GM18868 (cell line): ENCODE data around the gene NARF.
"Not testable (repeated sequence)": the region's sequence is repeated elsewhere in the genome, so short reads cannot be mapped to it uniquely, and the experiment has no call there.

Experiments
- ATAC-seq: cut with Tn5 transposase; IDR thresholded peaks from one replicate; pipeline ENCODE4 v1.9.1; 2021; ENCODE audit warnings: mild to moderate bottlenecking, moderate library complexity; ENCODE audit not compliant: unreplicated experiment

The NARF gene

GRCh38 chr17:82458179-82458884 is at the start of gene NARF:
Gene NARF (plus strand): TSS chr17:82458741. CDS start chr17:82458804, 63 bp downstream.
- peak; percentile 93 for ATAC-seq

GRCh38 chr17:82408938-82409318 is 49.6 kb upstream of the NARF start:
- no peak for ATAC-seq

GRCh38 chr17:82410014-82410716 is 48.4 kb upstream of the NARF start:
- no peak for ATAC-seq

GRCh38 chr17:82411396-82412053 is 47.0 kb upstream of the NARF start:
- no peak for ATAC-seq

GRCh38 chr17:82412081-82412480 is 46.5 kb upstream of the NARF start:
- not testable (repeated sequence) for ATAC-seq

- ATAC-seq: no peak
These were observed 45.7 kb upstream of the NARF start for GRCh38 chr17:82412535-82413520.

- no peak for ATAC-seq
These were observed 43.8 kb upstream of the NARF start for GRCh38 chr17:82414548-82415281.

- no peak for ATAC-seq
These were observed 43.2 kb upstream of the NARF start for GRCh38 chr17:82415336-82415735.

- ATAC-seq: no peak
These were observed 42.8 kb upstream of the NARF start for GRCh38 chr17:82415786-82416185.

- ATAC-seq: no peak
These were observed 42.3 kb upstream of the NARF start for GRCh38 chr17:82416264-82416663.

GRCh38 chr17:82416771-82417170 is 41.8 kb upstream of the NARF start:
- no peak for ATAC-seq

- peak; percentile 85 for ATAC-seq
These were observed 40.2 kb upstream of the NARF start, which contains the start of the genes HEXD and OGFOD3 for GRCh38 chr17:82418001-82418986. Gene HEXD (plus strand): TSS chr17:82418347. CDS start chr17:82419800, 1,453 bp downstream. Gene OGFOD3 (minus strand): TSS chr17:82418586. CDS start chr17:82418485, 101 bp downstream.

GRCh38 chr17:82419540-82419939 is 39.0 kb upstream of the NARF start:
- ATAC-seq: no peak

- no peak for ATAC-seq
These were observed 34.3 kb upstream of the NARF start for GRCh38 chr17:82424001-82424862.

GRCh38 chr17:82424863-82425159 is 33.7 kb upstream of the NARF start:
- no peak for ATAC-seq

GRCh38 chr17:82428546-82428945 is 30.0 kb upstream of the NARF start:
- no peak for ATAC-seq

GRCh38 chr17:82429824-82430223 is 28.7 kb upstream of the NARF start:
- ATAC-seq: no peak

- ATAC-seq: no peak
These were observed 26.5 kb upstream of the NARF start for GRCh38 chr17:82432017-82432416.
